GM19324 (cell line): ENCODE data around the gene CYP2A7.
"Not testable (repeated sequence)": the region's sequence is repeated elsewhere in the genome, so short reads cannot be mapped to it uniquely, and the experiment has no call there.

ENCODE experiments used
- ATAC-seq: cut with Tn5 transposase; IDR thresholded peaks from one replicate; pipeline ENCODE4 v1.9.1; 2021; ENCODE audit warnings: mild to moderate bottlenecking, moderate library complexity; ENCODE audit not compliant: unreplicated experiment, low FRiP score

The CYP2A7 gene

GRCh38 chr19:40900521-40900920 is 18.5 kb upstream of the CYP2A7 start:
- ATAC-seq, result not testable (repeated sequence)

- not testable (repeated sequence) for ATAC-seq
Measured at GRCh38 chr19:40899964-40900363, 17.9 kb upstream of the CYP2A7 start.

- ATAC-seq, result not testable (repeated sequence)
Measured at GRCh38 chr19:40896843-40897789, 15.1 kb upstream of the CYP2A7 start.

- ATAC-seq, result no peak
Measured at GRCh38 chr19:40896418-40896796, 14.4 kb upstream of the CYP2A7 start.

- no peak for ATAC-seq
Measured at GRCh38 chr19:40893112-40893511, 11.1 kb upstream of the CYP2A7 start.

- ATAC-seq, result no peak
Measured at GRCh38 chr19:40889366-40889765, 7.3 kb upstream of the CYP2A7 start.

GRCh38 chr19:40888191-40888590 is 6.2 kb upstream of the CYP2A7 start:
- ATAC-seq, result no peak

- ATAC-seq, result not testable (repeated sequence)
Measured at GRCh38 chr19:40884187-40884931, 2.3 kb upstream of the CYP2A7 start.

- not testable (repeated sequence) for ATAC-seq
Measured at GRCh38 chr19:40879349-40879748, 2.7 kb downstream of the CYP2A7 start.

GRCh38 chr19:40875526-40875951 is 6.5 kb downstream of the CYP2A7 start:
- ATAC-seq, result not testable (repeated sequence)

GRCh38 chr19:40874874-40875273 is 7.2 kb downstream of the CYP2A7 start:
- not testable (repeated sequence) for ATAC-seq

- not testable (repeated sequence) for ATAC-seq
Measured at GRCh38 chr19:40873873-40874272, 8.2 kb downstream of the CYP2A7 start.

GRCh38 chr19:40872209-40872608 is 9.8 kb downstream of the CYP2A7 start:
- no peak for ATAC-seq

GRCh38 chr19:40867701-40868100 is 14.3 kb downstream of the CYP2A7 start:
- no peak for ATAC-seq

- not testable (repeated sequence) for ATAC-seq
Measured at GRCh38 chr19:40864739-40865496, 17.1 kb downstream of the CYP2A7 start.

GRCh38 chr19:40862785-40863184 is 19.2 kb downstream of the CYP2A7 start:
- ATAC-seq, result no peak

GRCh38 chr19:40862333-40862732 is 19.7 kb downstream of the CYP2A7 start:
- ATAC-seq, result no peak

- ATAC-seq, result no peak
Measured at GRCh38 chr19:40858109-40858508, 23.9 kb downstream of the CYP2A7 start.

- ATAC-seq, result not testable (repeated sequence)
Measured at GRCh38 chr19:40852467-40853152, 29.4 kb downstream of the CYP2A7 start.

GRCh38 chr19:40850277-40850676 is 31.8 kb downstream of the CYP2A7 start, which contains the start of gene CYP2A6:
Gene CYP2A6 (minus strand): TSS chr19:40850447. CDS start chr19:40850426, 21 bp downstream.
- ATAC-seq, result not testable (repeated sequence)
